T-helper 2 cell treated with Interferon-gamma antibody and Interleukin-4, amounts not matched to agents 5 μg/mL and 100 μg/mL, for 36 hours (primary cell): Measurements from ENCODE around the gene LRFN3.
A peak's percentile ranks its signal among the peaks of the same experiment; 100 is the strongest.

Experiments used
- DNase-seq: peaks from one replicate; pipeline ENCODE4 v3.0.0; 2021; ENCODE audit warnings: low spot score
- H3K27ac Mint-ChIP-seq: one replicate; pipeline ENCODE4 v1.8.0; 2021; ENCODE audit warnings: mild to moderate bottlenecking, mixed read lengths
- H3K27me3 Mint-ChIP-seq: one replicate; pipeline ENCODE4 v1.8.0; 2021; ENCODE audit warnings: low read depth, mixed read lengths
- H3K36me3 Mint-ChIP-seq: one replicate; pipeline ENCODE4 v1.8.0; 2021; ENCODE audit warnings: low read depth, mixed read lengths
- H3K4me1 Mint-ChIP-seq: one replicate; pipeline ENCODE4 v1.8.0; 2021; ENCODE audit warnings: low read depth, mixed read lengths
- H3K4me3 Mint-ChIP-seq: one replicate; pipeline ENCODE4 v1.8.0; 2022; ENCODE audit warnings: mild to moderate bottlenecking, moderate library complexity, mixed read lengths
- H3K9me3 Mint-ChIP-seq: one replicate; pipeline ENCODE4 v1.8.0; 2021; ENCODE audit warnings: mixed read lengths

The LRFN3 gene

GRCh38 chr19:35986664-35987570 lies 50.7 kb downstream of the LRFN3 start:
- no peaks in the 10 kb centered on the region for H3K36me3 Mint-ChIP-seq
- DNase-seq, result no peak
- peaks cover 5% of the 10 kb centered on the region for H3K9me3 Mint-ChIP-seq

GRCh38 chr19:35987571-35987896 lies 51.4 kb downstream of the LRFN3 start:
- DNase-seq, result no peak
- Mint-ChIP-seq H3K27ac (no peak overlapping the region), H3K4me3 (no peak overlapping the region)

More at GRCh38 chr19:35986664-35987570, 50.7 kb downstream of the LRFN3 start:
- H3K4me3 Mint-ChIP-seq, result peak overlapping the region; percentile 82
- peaks cover 45% of the 10 kb centered on the region for H3K27me3 Mint-ChIP-seq
- no peaks in the 10 kb centered on the region for H3K4me1 Mint-ChIP-seq
- no peak overlapping the region for H3K27ac Mint-ChIP-seq

GRCh38 chr19:35988824-35989223 lies 52.6 kb downstream of the LRFN3 start:
- H3K4me1 Mint-ChIP-seq, result no peaks in the 10 kb centered on the region
- H3K27ac Mint-ChIP-seq, result no peak overlapping the region
- no peak overlapping the region for H3K4me3 Mint-ChIP-seq
- peaks cover 45% of the 10 kb centered on the region for H3K27me3 Mint-ChIP-seq
- peaks cover 5% of the 10 kb centered on the region for H3K9me3 Mint-ChIP-seq
- DNase-seq, result no peak
- H3K36me3 Mint-ChIP-seq, result no peaks in the 10 kb centered on the region

More at GRCh38 chr19:35987571-35987896, 51.4 kb downstream of the LRFN3 start:
- Mint-ChIP-seq H3K36me3 (no peaks in the 10 kb centered on the region), H3K9me3 (peaks cover 5% of the 10 kb centered on the region), H3K27me3 (peaks cover 45% of the 10 kb centered on the region), H3K4me1 (no peaks in the 10 kb centered on the region)

GRCh38 chr19:35990156-35990555 lies 54.0 kb downstream of the LRFN3 start:
- no peak for DNase-seq
- Mint-ChIP-seq H3K36me3 (no peaks in the 10 kb centered on the region), H3K4me3 (no peak overlapping the region), H3K4me1 (peaks cover 5% of the 10 kb centered on the region), H3K27me3 (peaks cover 35% of the 10 kb centered on the region), H3K9me3 (peaks cover 5% of the 10 kb centered on the region), H3K27ac (no peak overlapping the region)

GRCh38 chr19:35990771-35991730 lies 54.9 kb downstream of the LRFN3 start:
- Mint-ChIP-seq H3K4me1 (peaks cover 10% of the 10 kb centered on the region), H3K9me3 (peaks cover 5% of the 10 kb centered on the region), H3K4me3 (no peak overlapping the region), H3K27me3 (peaks cover 26% of the 10 kb centered on the region), H3K27ac (no peak overlapping the region), H3K36me3 (peaks cover 3% of the 10 kb centered on the region)
- DNase-seq, result no peak

DNA sequence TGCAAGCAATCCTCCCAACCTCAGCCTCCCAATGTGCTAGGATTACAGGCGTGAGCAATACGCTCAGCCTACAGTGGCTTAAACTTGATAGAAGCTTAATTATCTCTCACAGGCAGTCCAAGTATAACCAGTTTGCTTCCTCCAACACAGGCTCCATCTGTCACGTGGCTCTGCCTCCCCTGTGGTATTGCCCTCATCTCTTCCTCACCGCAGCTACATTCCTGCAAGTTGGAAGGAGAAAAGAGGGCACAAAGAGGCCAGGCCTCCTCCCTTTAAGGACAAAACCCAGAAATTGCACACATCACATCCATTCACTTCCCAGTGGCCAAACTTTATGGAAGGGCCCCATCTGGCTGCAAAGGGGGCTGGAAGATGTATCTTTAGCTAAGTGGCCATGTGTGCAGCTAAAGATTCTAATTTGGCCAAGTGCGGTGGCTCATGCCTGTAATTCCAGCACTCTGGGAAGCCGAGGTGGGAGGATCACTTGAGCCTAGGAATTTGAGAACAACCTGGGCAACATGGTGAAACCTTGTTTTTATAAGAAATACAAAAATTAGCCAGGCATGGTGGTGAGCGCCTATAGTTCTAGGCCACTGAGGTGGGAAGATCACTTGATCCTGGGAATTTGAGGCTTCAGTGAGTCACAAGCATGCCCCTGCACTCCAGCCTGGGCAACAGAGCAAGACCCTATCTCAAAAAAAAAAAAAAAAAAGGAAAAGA lies 55.7 kb downstream of the LRFN3 start:
- peaks cover 8% of the 10 kb centered on the region for H3K36me3 Mint-ChIP-seq

DNA sequence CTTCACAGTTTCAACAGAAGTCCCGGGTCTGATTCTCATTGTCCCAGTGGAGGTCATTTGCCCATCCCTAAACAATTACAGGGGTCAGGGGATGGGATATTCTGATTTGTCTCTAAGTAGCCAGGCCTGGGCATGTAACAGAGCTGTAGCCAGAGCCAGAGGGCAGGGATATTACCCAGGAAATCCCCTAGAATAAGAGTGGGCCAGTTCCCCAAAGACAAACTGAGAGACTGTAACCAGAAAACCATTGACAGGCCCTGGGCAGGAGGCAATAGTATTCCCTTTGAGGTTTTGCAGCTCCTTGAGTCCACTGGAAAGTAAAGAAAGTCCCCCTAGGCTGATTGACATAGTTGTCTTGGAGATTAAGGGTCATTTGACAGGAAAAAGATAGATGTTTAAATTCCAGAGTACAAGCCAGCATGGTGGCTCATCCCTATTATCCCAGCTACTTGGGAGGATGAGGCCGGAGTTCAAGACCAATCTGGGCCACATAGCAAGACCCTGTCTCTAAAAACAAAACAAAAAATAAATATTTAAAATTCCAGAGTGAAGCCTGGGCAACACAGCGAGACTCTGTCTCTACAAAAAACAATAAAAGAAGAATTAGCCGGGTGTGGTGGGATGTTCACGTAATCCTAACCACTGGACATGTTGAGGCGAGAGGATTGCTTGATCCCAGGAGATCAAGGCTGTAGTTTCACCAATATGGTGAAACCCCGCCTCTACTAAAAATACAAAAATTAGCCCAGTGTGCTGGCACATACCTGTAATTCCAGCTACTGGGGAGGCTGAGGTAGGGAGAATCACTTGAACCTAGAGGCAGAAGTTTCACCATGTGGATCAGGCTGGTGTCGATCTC lies 57.0 kb downstream of the LRFN3 start:
- no peak overlapping the region for H3K27ac Mint-ChIP-seq
- H3K27me3 Mint-ChIP-seq, result peaks cover 12% of the 10 kb centered on the region
- peaks cover 23% of the 10 kb centered on the region for H3K4me1 Mint-ChIP-seq
- peaks cover 13% of the 10 kb centered on the region for H3K36me3 Mint-ChIP-seq
- H3K4me3 Mint-ChIP-seq, result no peak overlapping the region
- H3K9me3 Mint-ChIP-seq, result peaks cover 5% of the 10 kb centered on the region
- DNase-seq, result no peak

More for the DNA sequence above, 55.7 kb downstream of the LRFN3 start:
- H3K9me3 Mint-ChIP-seq, result peaks cover 5% of the 10 kb centered on the region
- peaks cover 19% of the 10 kb centered on the region for H3K27me3 Mint-ChIP-seq
- no peak overlapping the region for H3K27ac Mint-ChIP-seq
- no peak overlapping the region for H3K4me3 Mint-ChIP-seq
- DNase-seq, result no peak
- H3K4me1 Mint-ChIP-seq, result peaks cover 18% of the 10 kb centered on the region

- H3K36me3 Mint-ChIP-seq, result peaks cover 13% of the 10 kb centered on the region
These were observed 57.9 kb downstream of the LRFN3 start for GRCh38 chr19:35993923-35994598.

More at GRCh38 chr19:35993923-35994598, 57.9 kb downstream of the LRFN3 start:
- DNase-seq, result no peak
- Mint-ChIP-seq H3K27ac (no peak overlapping the region), H3K4me1 (peaks cover 23% of the 10 kb centered on the region), H3K9me3 (peaks cover under 1% of the 10 kb centered on the region), H3K4me3 (peak overlapping the region; percentile 65), H3K27me3 (peaks cover 2% of the 10 kb centered on the region)
